ENCODE data around the gene ASIC1.
A peak's percentile ranks its signal among the peaks of the same experiment; 100 is the strongest.

DNA sequence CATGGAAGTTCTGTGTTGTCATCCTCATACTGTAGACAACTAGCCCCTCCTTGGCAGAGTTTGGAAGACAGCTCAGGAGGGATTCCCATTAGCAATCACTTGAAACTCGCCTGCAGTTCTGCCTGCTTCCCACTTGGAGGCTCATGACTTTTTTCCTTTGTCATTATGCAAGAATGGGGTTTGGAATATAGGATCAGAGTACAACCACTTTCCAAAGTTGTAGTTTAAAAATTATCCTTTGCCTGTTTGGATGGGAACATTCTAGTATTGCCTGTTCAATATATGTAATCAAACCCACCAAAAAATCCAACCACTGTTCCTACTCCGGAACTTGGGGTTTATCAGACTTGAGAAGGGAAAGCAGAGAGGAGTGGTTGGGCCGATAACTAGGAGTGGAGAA lies 44.3 kb downstream of the ASIC1 start:
- TF ChIP-seq, protein P1, sequence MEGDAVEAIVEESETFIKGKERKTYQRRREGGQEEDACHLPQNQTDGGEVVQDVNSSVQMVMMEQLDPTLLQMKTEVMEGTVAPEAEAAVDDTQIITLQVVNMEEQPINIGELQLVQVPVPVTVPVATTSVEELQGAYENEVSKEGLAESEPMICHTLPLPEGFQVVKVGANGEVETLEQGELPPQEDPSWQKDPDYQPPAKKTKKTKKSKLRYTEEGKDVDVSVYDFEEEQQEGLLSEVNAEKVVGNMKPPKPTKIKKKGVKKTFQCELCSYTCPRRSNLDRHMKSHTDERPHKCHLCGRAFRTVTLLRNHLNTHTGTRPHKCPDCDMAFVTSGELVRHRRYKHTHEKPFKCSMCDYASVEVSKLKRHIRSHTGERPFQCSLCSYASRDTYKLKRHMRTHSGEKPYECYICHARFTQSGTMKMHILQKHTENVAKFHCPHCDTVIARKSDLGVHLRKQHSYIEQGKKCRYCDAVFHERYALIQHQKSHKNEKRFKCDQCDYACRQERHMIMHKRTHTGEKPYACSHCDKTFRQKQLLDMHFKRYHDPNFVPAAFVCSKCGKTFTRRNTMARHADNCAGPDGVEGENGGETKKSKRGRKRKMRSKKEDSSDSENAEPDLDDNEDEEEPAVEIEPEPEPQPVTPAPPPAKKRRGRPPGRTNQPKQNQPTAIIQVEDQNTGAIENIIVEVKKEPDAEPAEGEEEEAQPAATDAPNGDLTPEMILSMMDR (IDR thresholded peaks at IDR 0.05), result peak; percentile 40 to 65 (median 52)
- no peak for TF ChIP-seq POLR2A (IDR thresholded peaks at IDR 0.05)

Measured in adrenal gland (tissue), 5 donors.